GM12891 (cell line): ENCODE results near the gene CCDC57.

Experiments
- PAX5 ChIP-seq: IDR thresholded peaks from 2 replicates; pipeline ENCODE4 v1.6.1; 2011; ENCODE audit warnings: low read length, moderate library complexity, mild to moderate bottlenecking; ENCODE audit not compliant: insufficient read depth, severe bottlenecking
- POLR2A ChIP-seq: IDR thresholded peaks from 2 replicates; pipeline ENCODE4 v1.6.1; 2011; ENCODE audit warnings: low read depth, low read length, control low read depth
- POLR2AphosphoS5 ChIP-seq: IDR thresholded peaks from 2 replicates; pipeline ENCODE4 v1.6.1; 2011; ENCODE audit warnings: low read depth, low read length, control low read depth
- POU2F2 ChIP-seq: IDR thresholded peaks from 2 replicates; pipeline ENCODE4 v1.6.1; 2011; ENCODE audit warnings: low read depth, mild to moderate bottlenecking, control low read depth, low read length, moderate library complexity
- SPI1 ChIP-seq: IDR thresholded peaks from 2 replicates; pipeline ENCODE4 v1.6.1; 2011; ENCODE audit warnings: low read depth, low read length, control low read depth
- TAF1 ChIP-seq: IDR thresholded peaks from 2 replicates; pipeline ENCODE4 v1.6.1; 2011; ENCODE audit warnings: low read depth, low read length, control low read depth

DNA sequence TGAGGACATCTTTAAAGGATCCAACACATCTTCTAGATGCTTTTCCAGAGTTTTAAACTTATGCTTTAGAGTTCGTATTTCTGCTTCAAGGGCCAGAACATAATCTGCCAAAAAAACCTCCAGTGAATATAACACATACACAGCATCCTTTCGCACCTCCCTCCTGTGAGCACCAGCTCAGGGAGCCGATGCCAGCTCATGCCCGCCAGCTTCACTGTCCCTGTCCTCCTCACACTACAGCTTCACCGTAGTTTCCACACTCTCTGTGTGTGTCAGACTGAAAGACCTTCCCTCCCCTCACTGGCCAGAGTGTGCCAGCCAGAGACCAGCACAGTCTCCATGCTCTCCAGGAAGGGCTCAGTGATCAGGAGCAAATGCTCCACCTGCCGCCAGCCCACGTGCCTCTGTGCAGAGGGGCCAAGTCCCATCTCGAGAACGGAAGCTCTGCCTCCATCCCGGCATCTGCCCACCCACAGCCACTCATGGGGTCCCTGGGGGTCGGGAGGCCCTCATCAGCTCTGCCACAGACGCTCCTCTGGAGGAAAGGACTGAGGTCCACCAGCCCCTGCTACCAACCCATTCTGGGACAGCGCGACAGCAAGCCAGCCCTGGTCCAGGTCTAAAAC lies 40.8 kb downstream of the CCDC57 start:
- TF ChIP-seq POLR2A (no peak), POLR2AphosphoS5 (no peak), SPI1 (no peak), POU2F2 (no peak), TAF1 (no peak), PAX5 (no peak)
